Loucy (cell line): ENCODE measurements around the gene BST1.

ENCODE experiments used
- H2AFZ ChIP-seq: fragments of 200-600 bp; sonication (generic); 2 replicates; pipeline ENCODE4 v1.6.0; 2016; ENCODE audit warnings: antibody characterized with exemption, mild to moderate bottlenecking, low read length, moderate library complexity
- H3F3A ChIP-seq: fragments of 200-600 bp; 2 replicates; pipeline ENCODE4 v1.6.0; 2016; ENCODE audit warnings: antibody characterized with exemption, low read depth, mild to moderate bottlenecking
- H3K27me3 ChIP-seq: fragments of 200-600 bp; sonication (generic); 2 replicates; pipeline ENCODE4 v1.6.1; 2014; ENCODE audit warnings: low read length, mild to moderate bottlenecking; ENCODE audit not compliant: insufficient read depth, poor library complexity, severe bottlenecking
- H3K36me3 ChIP-seq: fragments of 200-600 bp; sonication (generic); 2 replicates; pipeline ENCODE4 v1.6.1; 2016; ENCODE audit warnings: low read length; ENCODE audit not compliant: insufficient read depth
- H3K4me1 ChIP-seq: fragments of 200-600 bp; sonication (generic); 2 replicates; pipeline ENCODE4 v1.5.1; 2014; ENCODE audit warnings: low read length, mild to moderate bottlenecking; ENCODE audit not compliant: insufficient read depth, poor library complexity, severe bottlenecking
- H3K4me2 ChIP-seq: fragments of 200-600 bp; sonication (generic); 2 replicates; pipeline ENCODE4 v1.6.0; 2014; ENCODE audit warnings: antibody characterized with exemption, low read length, low read depth, mild to moderate bottlenecking; ENCODE audit not compliant: poor library complexity, severe bottlenecking
- H3K4me3 ChIP-seq: fragments of 200-600 bp; sonication (generic); 2 replicates; pipeline ENCODE4 v1.5.1; 2014; ENCODE audit warnings: low read length, mild to moderate bottlenecking, mixed read lengths; ENCODE audit not compliant: poor library complexity, severe bottlenecking
- H3K79me2 ChIP-seq: fragments of 200-600 bp; sonication (generic); 2 replicates; pipeline ENCODE4 v1.6.1; 2014; ENCODE audit warnings: low read length; ENCODE audit not compliant: insufficient read depth
- H3K9ac ChIP-seq: fragments of 200-600 bp; sonication (generic); 2 replicates; pipeline ENCODE4 v1.6.0; 2014; ENCODE audit warnings: mild to moderate bottlenecking, low read depth, low read length, moderate library complexity; ENCODE audit not compliant: poor library complexity, severe bottlenecking
- H3K9me2 ChIP-seq: fragments of 200-600 bp; sonication (generic); replicated peaks from 2 replicates; pipeline ENCODE4 v1.6.1; 2016; ENCODE audit warnings: low read depth, low read length, mixed read lengths
- H3K9me3 ChIP-seq: fragments of 200-600 bp; sonication (generic); 2 replicates; pipeline ENCODE4 v1.6.1; 2014; ENCODE audit warnings: mild to moderate bottlenecking, antibody characterized with exemption, low read length, low read depth; ENCODE audit not compliant: insufficient read depth
- H4K20me1 ChIP-seq: fragments of 200-600 bp; sonication (generic); 2 replicates; pipeline ENCODE4 v1.6.0; 2014; ENCODE audit warnings: antibody characterized with exemption, low read length, mild to moderate bottlenecking; ENCODE audit not compliant: insufficient read depth, poor library complexity, severe bottlenecking
- CTCF ChIP-seq: fragments of 200-600 bp; sonication (generic); conservative IDR thresholded peaks from 2 replicates; pipeline ENCODE4 v1.5.1; 2014; ENCODE audit warnings: mild to moderate bottlenecking, antibody characterized with exemption, low read length
- EZH2phosphoT487 ChIP-seq: fragments of 200-600 bp; IDR thresholded peaks from 2 replicates; pipeline ENCODE4 v1.6.1; 2018; ENCODE audit warnings: antibody characterized with exemption, mild to moderate bottlenecking, moderate library complexity, borderline replicate concordance

The BST1 gene

GRCh38 chr4:15746110-15746509 lies 43.2 kb downstream of the BST1 start:
- no peaks in the 10 kb centered on the region; the same call in 1 of the 2 replicates for H3F3A ChIP-seq
- no peaks in the 10 kb centered on the region for H3K9me2 ChIP-seq
- H4K20me1 ChIP-seq, result no peaks in the 10 kb centered on the region
- peaks cover 5% of the 10 kb centered on the region; the same call in 1 of the 2 replicates for H3K9me3 ChIP-seq
- no peak overlapping the region for H3K4me2 ChIP-seq
- no peak for TF ChIP-seq EZH2phosphoT487
- no peak for TF ChIP-seq CTCF
- H2AFZ ChIP-seq, result no peak overlapping the region
- no peak overlapping the region for H3K4me3 ChIP-seq
- H3K9ac ChIP-seq, result no peak overlapping the region
- H3K4me1 ChIP-seq, result peaks cover 16% of the 10 kb centered on the region
- H3K27me3 ChIP-seq, result no peaks in the 10 kb centered on the region
- no peaks in the 10 kb centered on the region for H3K36me3 ChIP-seq
- H3K79me2 ChIP-seq, result no peaks in the 10 kb centered on the region

- H3K27me3 ChIP-seq, result no peaks in the 10 kb centered on the region
- no peaks in the 10 kb centered on the region for H3K36me3 ChIP-seq
- no peaks in the 10 kb centered on the region for H4K20me1 ChIP-seq
- no peak overlapping the region for H2AFZ ChIP-seq
- TF ChIP-seq CTCF (no peak), EZH2phosphoT487 (no peak)
- H3F3A ChIP-seq, result no peaks in the 10 kb centered on the region
- no peak overlapping the region for H3K4me2 ChIP-seq
- H3K9me3 ChIP-seq, result no peaks in the 10 kb centered on the region
- H3K4me1 ChIP-seq, result peaks cover 12% of the 10 kb centered on the region
- no peak overlapping the region for H3K9ac ChIP-seq
- no peaks in the 10 kb centered on the region for H3K9me2 ChIP-seq
- H3K4me3 ChIP-seq, result no peak overlapping the region
- H3K79me2 ChIP-seq, result no peaks in the 10 kb centered on the region
Measured at GRCh38 chr4:15749001-15749400, 46.1 kb downstream of the BST1 start.

GRCh38 chr4:15751153-15751552 lies 48.3 kb downstream of the BST1 start:
- Histone ChIP-seq H3K27me3 (no peaks in the 10 kb centered on the region), H4K20me1 (no peaks in the 10 kb centered on the region), H3K9me3 (no peaks in the 10 kb centered on the region), H3K9me2 (no peaks in the 10 kb centered on the region), H3K4me1 (peaks cover 29% of the 10 kb centered on the region), H3K36me3 (no peaks in the 10 kb centered on the region), H3K79me2 (no peaks in the 10 kb centered on the region), H3K9ac (no peak overlapping the region), H2AFZ (no peak overlapping the region), H3F3A (peaks cover 3% of the 10 kb centered on the region; the same call in 1 of the 2 replicates), H3K4me2 (no peak overlapping the region), H3K4me3 (no peak overlapping the region)
- TF ChIP-seq EZH2phosphoT487 (no peak), CTCF (no peak)
